ENCODE measurements around the gene ATP5ME. TPM values are rescaled to one million over a fixed set of nuclear protein-coding genes. Genes with fewer than 3 reads are reported as not detected.
A peak's percentile ranks its signal among the peaks of the same experiment; 100 is the strongest.

The ATP5ME gene
- total RNA-seq, 1 donor from 2014 or later, result 255 TPM

DNA sequence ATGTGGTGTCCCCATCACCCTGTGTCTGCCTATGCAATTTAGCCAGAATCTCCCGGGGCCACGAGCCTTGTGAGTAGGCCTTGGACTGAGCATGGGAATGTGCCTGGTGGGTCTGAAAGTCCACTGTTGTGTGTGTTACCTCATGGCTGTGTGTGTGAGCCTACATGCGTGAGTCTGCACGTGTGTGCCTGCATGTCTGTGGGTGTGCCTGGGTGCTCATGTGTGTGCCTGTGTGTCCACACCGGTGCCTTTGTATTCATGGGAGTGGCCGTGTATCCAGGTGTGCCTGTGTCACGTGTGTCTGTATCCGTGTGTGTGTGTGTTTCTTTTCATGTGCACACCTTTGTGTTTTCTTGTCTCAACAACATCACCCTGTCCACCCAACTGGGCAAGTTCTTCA lies 14.2 kb downstream of the ATP5ME start:
- Histone ChIP-seq H3K79me2 (ENCODE audit: insufficient read depth, low read length) (no peaks in the 10 kb centered on the region), H3K27me3 (ENCODE audit: insufficient read depth, low read length) (no peaks in the 10 kb centered on the region), H3K4me2 (ENCODE audit: low read length) (no peak overlapping the region), H3K27ac (ENCODE audit: low read depth, low read length) (no peak overlapping the region), H2AFZ (ENCODE audit: low read depth, low read length) (no peak overlapping the region), H3K4me3 (ENCODE audit: insufficient read depth, low read depth, low read length) (no peak overlapping the region), H4K20me1 (ENCODE audit: insufficient read depth, low read length) (no peaks in the 10 kb centered on the region), H3K9ac (ENCODE audit: low read length) (no peak overlapping the region), H3K4me1 (ENCODE audit: insufficient read depth, low read length) (no peaks in the 10 kb centered on the region), H3K9me3 (ENCODE audit: insufficient read depth, low read depth, low read length) (peaks cover 17% of the 10 kb centered on the region), H3K36me3 (ENCODE audit: insufficient read depth, low read length) (no peaks in the 10 kb centered on the region)
- H3K27me3 Mint-ChIP-seq (ENCODE audit: low read depth, unreplicated experiment), result peaks cover 9% of the 10 kb centered on the region
- H3K9me3 Mint-ChIP-seq (ENCODE audit: unreplicated experiment), result peaks cover 2% of the 10 kb centered on the region
- peaks cover 2% of the 10 kb centered on the region for H3K4me1 Mint-ChIP-seq (ENCODE audit: low read depth, unreplicated experiment)
- DNase-seq (ENCODE audit: low read depth), result no peak
- H3K36me3 Mint-ChIP-seq (ENCODE audit: low read depth, unreplicated experiment), result no peaks in the 10 kb centered on the region
- peak overlapping the region; percentile 42 for H3K27ac Mint-ChIP-seq (ENCODE audit: unreplicated experiment)
- no peak overlapping the region for H3K4me3 Mint-ChIP-seq (ENCODE audit: unreplicated experiment)
- FAIRE-seq, result no peak
- TF ChIP-seq, protein P1, sequence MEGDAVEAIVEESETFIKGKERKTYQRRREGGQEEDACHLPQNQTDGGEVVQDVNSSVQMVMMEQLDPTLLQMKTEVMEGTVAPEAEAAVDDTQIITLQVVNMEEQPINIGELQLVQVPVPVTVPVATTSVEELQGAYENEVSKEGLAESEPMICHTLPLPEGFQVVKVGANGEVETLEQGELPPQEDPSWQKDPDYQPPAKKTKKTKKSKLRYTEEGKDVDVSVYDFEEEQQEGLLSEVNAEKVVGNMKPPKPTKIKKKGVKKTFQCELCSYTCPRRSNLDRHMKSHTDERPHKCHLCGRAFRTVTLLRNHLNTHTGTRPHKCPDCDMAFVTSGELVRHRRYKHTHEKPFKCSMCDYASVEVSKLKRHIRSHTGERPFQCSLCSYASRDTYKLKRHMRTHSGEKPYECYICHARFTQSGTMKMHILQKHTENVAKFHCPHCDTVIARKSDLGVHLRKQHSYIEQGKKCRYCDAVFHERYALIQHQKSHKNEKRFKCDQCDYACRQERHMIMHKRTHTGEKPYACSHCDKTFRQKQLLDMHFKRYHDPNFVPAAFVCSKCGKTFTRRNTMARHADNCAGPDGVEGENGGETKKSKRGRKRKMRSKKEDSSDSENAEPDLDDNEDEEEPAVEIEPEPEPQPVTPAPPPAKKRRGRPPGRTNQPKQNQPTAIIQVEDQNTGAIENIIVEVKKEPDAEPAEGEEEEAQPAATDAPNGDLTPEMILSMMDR (IDR thresholded peaks at IDR 0.05; ENCODE audit: insufficient read depth, low read depth, low read length), result no peak
- no peak for TF ChIP-seq EZH2 (IDR thresholded peaks at IDR 0.05; ENCODE audit: insufficient read depth, low read length)

DNA sequence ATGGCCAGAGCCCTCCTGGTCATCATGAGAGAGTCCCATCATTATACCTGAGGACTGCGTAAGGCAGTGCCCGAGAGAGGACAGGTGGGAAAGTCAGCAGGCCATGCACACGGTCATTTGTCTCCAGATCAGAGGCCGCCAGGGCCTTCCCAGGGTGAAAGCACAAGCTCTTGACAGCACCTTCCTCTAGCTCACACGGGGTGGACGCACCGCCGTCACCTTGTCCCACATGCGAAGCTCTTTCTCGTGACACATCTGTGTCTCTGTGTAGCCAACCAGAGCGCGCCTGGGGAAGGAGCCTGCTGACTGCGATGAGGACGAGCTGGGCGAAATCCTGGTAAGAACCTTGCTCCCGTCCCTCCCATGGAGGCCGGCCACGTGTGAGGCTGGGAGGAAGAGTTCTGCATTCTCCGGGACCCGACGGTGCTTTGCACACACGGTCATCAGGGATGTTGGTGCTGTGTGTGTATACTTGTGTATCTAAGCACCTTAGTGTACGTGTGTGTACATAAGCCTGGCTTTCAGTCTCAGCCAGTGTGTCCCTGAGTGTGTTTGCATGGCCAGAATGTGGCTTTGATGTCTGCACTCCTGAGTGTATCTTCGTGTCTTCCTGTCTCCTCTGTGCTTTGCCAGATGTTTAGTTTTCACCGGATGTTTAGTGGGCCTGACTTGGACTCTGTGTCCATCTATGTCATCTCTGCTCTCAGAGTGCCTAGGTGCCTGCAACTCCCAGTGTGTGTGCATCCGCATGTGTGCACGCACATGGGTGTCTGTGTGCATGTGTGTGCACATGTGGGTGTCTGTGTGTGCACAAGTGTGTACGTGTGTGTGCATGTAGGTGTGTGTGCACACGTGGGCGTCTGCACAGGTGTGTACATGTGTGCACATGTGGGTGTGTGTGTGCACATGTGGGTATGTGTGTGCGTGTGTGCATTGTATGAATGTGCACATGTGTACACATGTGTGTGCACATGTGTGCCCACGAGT lies 15.1 kb downstream of the ATP5ME start:
- no peak overlapping the region for H3K4me2 ChIP-seq (ENCODE audit: low read length)
- H3K79me2 ChIP-seq (ENCODE audit: insufficient read depth, low read length), result no peaks in the 10 kb centered on the region
- no peak overlapping the region for H3K9ac ChIP-seq (ENCODE audit: low read length)
- H4K20me1 ChIP-seq (ENCODE audit: insufficient read depth, low read length), result no peaks in the 10 kb centered on the region
- FAIRE-seq, result no peak
- TF ChIP-seq, protein P1 (IDR thresholded peaks at IDR 0.05; ENCODE audit: insufficient read depth, low read depth, low read length), result no peak
- TF ChIP-seq EZH2 (IDR thresholded peaks at IDR 0.05; ENCODE audit: insufficient read depth, low read length), result no peak
- no peaks in the 10 kb centered on the region for H3K27me3 ChIP-seq (ENCODE audit: insufficient read depth, low read length)
- H3K4me3 Mint-ChIP-seq (ENCODE audit: unreplicated experiment), result no peak overlapping the region
- H3K4me1 Mint-ChIP-seq (ENCODE audit: low read depth, unreplicated experiment), result peaks cover 2% of the 10 kb centered on the region
- peaks cover 17% of the 10 kb centered on the region for H3K9me3 ChIP-seq (ENCODE audit: insufficient read depth, low read depth, low read length)
- H3K27ac ChIP-seq (ENCODE audit: low read depth, low read length), result no peak overlapping the region
- no peak overlapping the region for H2AFZ ChIP-seq (ENCODE audit: low read depth, low read length)
- no peak overlapping the region for H3K27ac Mint-ChIP-seq (ENCODE audit: unreplicated experiment)
- H3K4me1 ChIP-seq (ENCODE audit: insufficient read depth, low read length), result no peaks in the 10 kb centered on the region
- peaks cover 9% of the 10 kb centered on the region for H3K27me3 Mint-ChIP-seq (ENCODE audit: low read depth, unreplicated experiment)
- no peaks in the 10 kb centered on the region for H3K36me3 Mint-ChIP-seq (ENCODE audit: low read depth, unreplicated experiment)
- no peak for DNase-seq (ENCODE audit: low read depth)
- no peak overlapping the region for H3K4me3 ChIP-seq (ENCODE audit: insufficient read depth, low read depth, low read length)
- H3K36me3 ChIP-seq (ENCODE audit: insufficient read depth, low read length), result no peaks in the 10 kb centered on the region
- H3K9me3 Mint-ChIP-seq (ENCODE audit: unreplicated experiment), result peaks cover 2% of the 10 kb centered on the region

Data from astrocyte (in vitro differentiated cells and primary cell).